Measurements from ENCODE around the gene KLKB1.

DNA sequence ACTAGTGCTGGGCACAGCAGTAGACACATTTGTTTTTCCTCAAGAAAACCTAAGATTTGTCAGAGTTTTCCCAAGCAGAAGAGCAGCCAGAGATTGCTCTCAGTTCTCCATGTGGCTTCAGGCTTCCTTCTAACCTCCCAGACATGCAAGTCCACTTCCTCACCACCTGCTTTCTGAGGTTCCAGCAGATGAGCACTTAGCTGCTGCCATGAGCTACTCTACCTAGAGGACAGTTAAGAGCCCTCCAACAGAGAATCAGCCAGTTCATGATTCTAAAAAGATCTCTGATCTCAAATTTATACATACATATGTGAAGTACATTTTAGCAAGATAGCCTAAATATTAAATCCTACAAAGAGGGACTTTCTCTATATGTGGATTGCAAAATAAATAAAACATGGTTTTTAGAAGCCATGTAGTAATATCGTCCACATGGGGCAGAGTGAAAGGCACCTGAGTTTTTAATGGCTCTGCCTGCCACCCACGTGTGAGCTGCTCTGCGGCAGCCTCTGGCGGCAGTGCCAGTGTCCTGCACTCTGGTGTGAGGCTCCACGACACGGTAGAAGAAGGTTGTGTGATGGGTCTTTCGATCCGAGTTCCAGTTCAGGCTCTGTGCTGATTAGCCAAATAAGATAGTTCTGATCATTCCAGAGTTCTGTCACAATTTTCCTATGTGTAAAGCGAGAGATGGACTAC lies 25.6 kb upstream of the KLKB1 start:
- no peak for TF ChIP-seq TAF1 (IDR thresholded peaks at IDR 0.05; ENCODE audit: borderline replicate concordance, insufficient read depth, low read length)
- no peak for TF ChIP-seq POLR2AphosphoS5 (IDR thresholded peaks at IDR 0.05; ENCODE audit: low read depth, low read length)
- TF ChIP-seq SIN3A (IDR thresholded peaks at IDR 0.05; ENCODE audit: borderline replicate concordance, insufficient read depth, low read length), result no peak
- TF ChIP-seq REST (IDR thresholded peaks at IDR 0.05; ENCODE audit: insufficient read depth in 1 of 2, low read depth in 2 of 2, low read length in 2 of 2), result no peak

Data from PFSK-1 (cell line).